ENCODE results near the gene PSEN1. TPM values are rescaled to one million over a fixed set of nuclear protein-coding genes. Genes with fewer than 3 reads are reported as not detected.

PSEN1 gene
- total RNA-seq, 1 donor from 2014 or later, result 69.2 TPM

- no peaks in the 10 kb centered on the region for H3K9me3 ChIP-seq
- H3K4me1 ChIP-seq, result no peaks in the 10 kb centered on the region
- ATAC-seq, result no peak
- no peaks in the 10 kb centered on the region for H3K27me3 ChIP-seq (ENCODE audit: low read depth)
- no peak overlapping the region for H3K27ac ChIP-seq
- H3K4me3 ChIP-seq, result no peak overlapping the region
- DNase-seq, result no peak
- H3K36me3 ChIP-seq, result peaks cover 96% of the 10 kb centered on the region
- no peak for TF ChIP-seq CTCF (IDR thresholded peaks at IDR 0.05)
- intact Hi-C loops (cut with DNase I), result no loop called here
Observed at GRCh38 chr14:73105050-73105449, 31.3 kb upstream of the PSEN1 start.

GRCh38 chr14:73105727-73106126 lies 30.6 kb upstream of the PSEN1 start:
- Histone ChIP-seq H3K4me1 (no peaks in the 10 kb centered on the region), H3K27ac (no peak overlapping the region), H3K27me3 (ENCODE audit: low read depth) (no peaks in the 10 kb centered on the region), H3K9me3 (no peaks in the 10 kb centered on the region), H3K36me3 (peaks cover 96% of the 10 kb centered on the region), H3K4me3 (no peak overlapping the region)
- no peak for TF ChIP-seq CTCF (IDR thresholded peaks at IDR 0.05)
- ATAC-seq (no peak), DNase-seq (no peak)
- intact Hi-C loops (cut with DNase I), result no loop called here

GRCh38 chr14:73116079-73116665 lies 20.1 kb upstream of the PSEN1 start:
- Histone ChIP-seq H3K9me3 (no peaks in the 10 kb centered on the region), H3K4me1 (no peaks in the 10 kb centered on the region), H3K4me3 (no peak overlapping the region), H3K36me3 (peaks cover 99% of the 10 kb centered on the region), H3K27me3 (ENCODE audit: low read depth) (no peaks in the 10 kb centered on the region), H3K27ac (no peak overlapping the region)
- ATAC-seq (no peak), DNase-seq (no peak)
- TF ChIP-seq CTCF (IDR thresholded peaks at IDR 0.05), result no peak
- intact Hi-C loops (cut with DNase I), result no loop called here

- Histone ChIP-seq H3K27me3 (ENCODE audit: low read depth) (no peaks in the 10 kb centered on the region), H3K4me1 (no peaks in the 10 kb centered on the region), H3K4me3 (no peak overlapping the region), H3K27ac (no peak overlapping the region), H3K36me3 (peaks cover 53% of the 10 kb centered on the region), H3K9me3 (no peaks in the 10 kb centered on the region)
- intact Hi-C loops (cut with DNase I), result no loop called here
- no peak for DNase-seq
- no peak for ATAC-seq
- TF ChIP-seq CTCF (IDR thresholded peaks at IDR 0.05), result no peak
Observed at GRCh38 chr14:73124180-73124894, 12.0 kb upstream of the PSEN1 start.

- TF ChIP-seq CTCF (IDR thresholded peaks at IDR 0.05), result no peak
- no peaks in the 10 kb centered on the region for H3K4me1 ChIP-seq
- no peak for DNase-seq
- no peaks in the 10 kb centered on the region for H3K27me3 ChIP-seq (ENCODE audit: low read depth)
- ATAC-seq, result no peak
- no peak overlapping the region for H3K27ac ChIP-seq
- no peaks in the 10 kb centered on the region for H3K9me3 ChIP-seq
- H3K4me3 ChIP-seq, result no peak overlapping the region
- peaks cover 45% of the 10 kb centered on the region for H3K36me3 ChIP-seq
- intact Hi-C loops (cut with DNase I), result no loop called here
Observed at GRCh38 chr14:73125169-73125588, 11.1 kb upstream of the PSEN1 start.
